HG02588 (cell line): ENCODE measurements around the gene PGBD5.
A peak's percentile ranks its signal among the peaks of the same experiment; 100 is the strongest.
"Not testable (repeated sequence)": the region's sequence is repeated elsewhere in the genome, so short reads cannot be mapped to it uniquely, and the experiment has no call there.

Source experiments
- ATAC-seq: cut with Tn5 transposase; IDR thresholded peaks from one replicate; pipeline ENCODE4 v1.9.1; 2021; ENCODE audit warnings: mild to moderate bottlenecking, moderate library complexity; ENCODE audit not compliant: unreplicated experiment

PGBD5 gene

DNA sequence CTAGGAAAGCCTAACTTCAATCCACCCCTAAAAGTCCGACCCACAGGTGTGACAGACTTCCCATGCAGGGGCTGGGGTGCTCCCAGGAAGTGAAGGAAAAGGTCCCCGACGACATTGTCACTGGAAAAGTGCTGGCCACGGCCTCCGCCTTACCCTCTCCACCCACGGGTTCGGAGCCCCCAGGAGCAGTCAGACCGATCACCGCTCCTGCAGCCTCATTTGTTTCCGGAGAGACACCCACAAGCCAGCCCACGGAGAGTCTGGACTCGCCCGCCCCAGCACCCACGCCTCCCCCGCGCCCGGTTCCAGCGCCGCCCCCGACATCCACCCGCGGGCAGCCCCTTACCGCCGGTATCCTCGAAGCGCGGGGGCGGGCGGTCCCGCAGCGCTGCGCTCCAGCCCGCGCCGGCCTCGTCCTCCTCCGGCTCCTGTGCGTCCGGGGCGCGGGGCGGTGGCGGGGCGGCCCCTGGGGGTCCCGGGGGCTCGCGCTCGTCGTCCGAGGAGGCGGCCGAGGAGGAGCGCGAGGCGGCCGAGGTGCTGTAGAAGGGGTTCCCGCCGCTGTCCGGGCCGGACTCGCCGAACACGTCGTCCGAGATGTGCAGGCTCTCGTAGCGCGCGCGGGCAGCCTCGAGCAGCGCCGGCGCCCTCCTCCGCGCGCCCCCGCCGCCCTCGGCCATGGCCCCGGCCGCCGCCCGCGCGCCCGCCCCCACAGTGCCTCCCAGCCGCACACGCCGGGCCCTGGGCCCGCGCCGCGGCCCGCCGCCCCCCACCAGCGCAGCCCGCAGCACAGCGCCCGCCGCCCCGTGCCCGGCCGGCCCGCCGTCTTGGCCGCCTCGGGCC lies 660 bp downstream of the PGBD5 start:
- peak; percentile 18 for ATAC-seq

DNA sequence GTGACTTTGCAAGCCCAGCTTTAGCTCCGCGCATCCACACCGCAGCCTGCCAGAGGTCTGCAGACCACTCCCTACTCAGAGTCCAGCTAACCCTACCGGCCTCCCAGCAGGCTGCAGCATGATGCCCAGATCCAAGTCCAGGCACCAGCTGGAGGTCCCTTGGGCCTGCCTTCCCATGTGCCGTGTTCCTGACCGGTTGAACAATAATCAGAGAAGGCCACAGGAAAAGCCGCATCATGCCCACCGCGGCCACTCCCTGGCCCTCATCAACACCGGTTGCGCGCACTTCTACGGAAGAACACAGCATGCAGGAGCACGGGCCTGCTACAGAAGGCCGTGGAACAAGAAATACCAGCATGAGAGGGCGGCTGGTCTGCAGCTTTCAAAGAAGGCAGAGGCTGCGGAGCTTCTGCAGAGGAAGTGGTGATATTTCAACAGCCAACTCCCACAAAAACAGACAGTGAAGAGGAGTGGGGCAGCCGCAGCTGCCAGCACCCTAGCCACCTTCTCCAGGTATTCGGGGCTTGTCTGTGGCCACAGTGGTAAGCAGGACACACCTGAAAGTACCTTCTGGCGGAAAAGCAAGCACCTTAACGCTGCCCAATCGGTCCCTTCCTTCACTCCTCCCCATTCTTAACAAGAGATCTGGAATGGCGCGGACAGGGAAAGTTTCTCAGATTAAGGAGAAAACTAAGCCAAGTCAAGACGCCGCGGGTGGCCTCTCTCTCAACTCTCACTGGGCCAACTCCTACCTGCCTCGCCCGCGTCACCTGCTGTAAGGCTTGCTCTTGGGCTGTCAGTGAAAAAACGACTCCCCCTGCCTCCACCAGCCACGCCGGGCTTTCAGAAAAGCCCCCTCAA lies 1.5 kb downstream of the PGBD5 start:
- no peak for ATAC-seq

GRCh38 chr1:230423951-230424350 lies 2.2 kb downstream of the PGBD5 start:
- ATAC-seq, result no peak

DNA sequence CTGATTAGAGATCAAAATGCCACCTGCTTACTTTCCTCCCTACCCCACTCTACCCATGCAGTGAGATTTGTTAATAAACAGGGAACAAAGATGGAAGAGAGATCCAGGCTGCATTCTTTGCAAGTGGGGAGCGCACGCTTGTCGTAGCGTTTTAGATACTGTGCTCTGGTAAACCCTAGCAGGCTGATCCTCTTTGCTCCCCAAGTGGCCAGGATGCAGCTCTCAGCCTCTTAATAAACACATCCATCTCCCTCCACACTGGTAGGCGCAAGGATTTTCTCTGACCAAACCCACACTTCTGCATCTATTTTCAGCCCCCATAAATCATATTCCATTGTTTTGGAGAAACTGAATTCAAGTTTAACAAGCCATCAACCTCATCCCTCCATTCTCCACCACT lies 2.9 kb downstream of the PGBD5 start:
- no peak for ATAC-seq

DNA sequence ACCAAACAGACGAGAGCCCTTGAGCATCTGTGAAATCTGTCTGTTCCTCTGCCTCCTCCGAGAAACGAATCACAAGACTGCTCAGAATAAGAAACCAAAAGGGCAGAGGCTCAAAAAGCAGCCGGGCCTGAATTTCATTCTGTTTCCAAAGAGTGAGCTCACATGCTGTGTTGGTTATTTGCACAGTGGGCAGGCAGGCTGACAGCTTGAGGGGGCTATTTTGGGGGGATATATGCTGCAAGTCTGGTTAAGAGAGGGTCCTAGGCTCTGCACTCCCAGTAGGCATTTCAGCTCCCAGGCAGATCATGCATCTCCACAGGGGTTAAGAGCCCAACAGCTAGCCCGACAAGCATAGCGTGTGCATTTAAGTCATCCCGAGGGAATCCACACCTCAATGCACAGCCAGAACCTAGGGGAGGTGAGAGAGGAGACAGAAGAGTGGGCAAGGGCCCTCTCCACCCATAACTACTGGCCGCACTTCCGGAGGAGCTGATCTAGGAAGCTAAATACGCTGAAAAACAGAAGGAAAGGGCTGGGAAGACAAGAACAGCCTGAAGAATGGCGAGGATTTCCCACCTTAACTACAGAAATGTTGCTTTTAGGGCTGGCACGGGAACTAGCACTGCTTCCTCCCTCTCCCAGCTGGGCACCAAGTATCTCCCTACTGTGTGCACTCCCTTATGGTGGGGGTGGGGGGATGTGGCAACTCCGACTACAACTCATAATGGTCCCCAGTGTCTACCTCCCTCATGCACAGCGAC lies 3.7 kb downstream of the PGBD5 start:
- ATAC-seq, result no peak

DNA sequence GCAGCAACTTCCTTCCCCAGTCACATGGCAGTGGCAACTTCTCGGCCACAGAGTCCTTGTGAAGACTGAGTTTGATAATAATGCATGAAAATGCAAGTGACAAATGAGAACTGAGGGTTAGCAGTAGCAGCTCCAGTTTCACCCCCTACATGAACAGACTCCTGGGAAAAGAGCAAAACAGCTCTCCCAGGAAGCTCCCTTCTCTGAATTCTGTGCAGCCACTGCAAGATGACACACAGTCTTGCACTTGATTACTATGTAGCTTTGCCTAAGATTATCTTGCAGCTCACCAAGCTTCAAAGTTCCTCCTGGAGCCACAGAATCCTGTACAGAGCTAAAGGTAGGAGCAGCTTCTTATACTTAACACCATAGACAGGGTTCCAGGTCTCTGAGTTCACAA lies 4.7 kb downstream of the PGBD5 start:
- ATAC-seq, result no peak

- ATAC-seq, result not testable (repeated sequence)
Observed at GRCh38 chr1:230420372-230420771, 5.8 kb downstream of the PGBD5 start.

DNA sequence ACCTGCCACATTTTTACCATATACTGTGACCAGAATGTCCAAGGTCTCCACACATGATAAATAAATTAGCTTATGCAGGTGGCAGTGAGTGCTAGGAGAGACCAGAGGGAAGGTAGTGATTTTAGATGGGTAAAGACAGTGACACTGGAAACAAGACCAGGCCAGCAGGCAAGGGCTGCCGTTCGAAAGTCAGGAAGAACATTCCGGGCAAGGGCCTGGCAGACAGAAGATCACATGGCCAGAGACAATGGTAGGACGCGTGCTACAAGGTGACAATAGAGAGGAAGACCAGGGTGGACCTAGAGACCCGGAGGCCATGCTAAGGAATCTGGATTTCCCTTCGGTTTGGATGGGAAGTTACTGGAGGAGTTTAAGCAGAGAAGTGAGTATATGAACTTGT lies 9.7 kb downstream of the PGBD5 start:
- ATAC-seq, result no peak

GRCh38 chr1:230415405-230416132 lies 10.6 kb downstream of the PGBD5 start:
- no peak for ATAC-seq

- ATAC-seq, result no peak
Observed at GRCh38 chr1:230414694-230415093, 11.4 kb downstream of the PGBD5 start.

DNA sequence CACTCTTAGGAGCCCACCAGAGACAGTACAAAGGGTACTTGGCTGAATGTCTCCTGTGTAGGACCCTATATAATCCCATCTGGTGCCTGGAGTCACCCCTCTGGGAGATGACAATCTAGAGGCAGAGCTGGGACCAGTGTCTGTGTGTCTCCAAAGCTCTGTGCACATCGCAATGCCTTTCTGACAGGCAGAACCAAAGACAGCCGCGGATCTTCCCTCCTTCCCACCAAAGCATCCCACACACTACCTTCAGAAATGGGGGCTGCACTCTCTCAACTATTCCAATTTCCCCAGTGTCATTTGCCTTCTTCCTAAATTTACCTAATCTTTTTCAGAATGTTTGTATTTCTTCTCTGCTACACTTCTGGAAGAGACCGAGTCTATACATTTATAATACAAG lies 12.0 kb downstream of the PGBD5 start:
- ATAC-seq, result no peak

DNA sequence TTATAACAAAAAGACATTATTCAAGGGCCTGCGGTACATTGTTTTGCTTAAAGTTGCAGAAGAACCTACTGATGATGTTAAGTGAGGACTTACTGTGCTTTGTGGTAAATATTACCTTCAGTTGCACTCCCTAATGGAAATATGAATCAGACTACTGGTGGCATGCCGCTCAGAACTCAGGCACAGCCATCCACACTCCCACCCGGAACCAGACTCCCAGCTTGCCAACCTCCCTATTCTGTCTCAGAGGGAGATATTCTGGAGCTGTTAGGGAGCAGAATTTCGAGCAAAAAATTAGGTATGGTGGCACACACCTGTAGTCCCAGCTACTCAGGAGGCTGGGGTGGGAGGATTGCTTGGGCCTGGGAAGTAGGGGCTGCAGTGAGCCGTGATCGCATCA lies 13.1 kb downstream of the PGBD5 start:
- no peak for ATAC-seq

DNA sequence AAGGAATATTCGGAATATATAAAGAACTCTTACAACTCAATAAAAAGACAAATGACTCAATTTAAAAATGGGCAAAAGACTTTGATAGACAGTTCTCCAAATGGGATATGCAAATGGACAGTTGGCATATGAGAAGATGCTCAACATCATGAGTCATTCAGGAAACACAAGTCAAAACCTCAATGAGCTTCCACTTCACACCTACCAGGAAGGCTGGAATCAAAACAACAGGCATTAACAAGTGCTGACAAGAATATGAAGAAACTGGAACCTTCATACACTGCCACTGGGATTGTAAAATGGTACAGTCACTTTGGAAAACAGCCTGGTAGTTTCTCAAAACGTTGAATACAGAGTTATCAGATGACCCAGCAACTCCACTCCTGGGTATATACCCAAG lies 17.2 kb downstream of the PGBD5 start:
- ATAC-seq, result no peak

DNA sequence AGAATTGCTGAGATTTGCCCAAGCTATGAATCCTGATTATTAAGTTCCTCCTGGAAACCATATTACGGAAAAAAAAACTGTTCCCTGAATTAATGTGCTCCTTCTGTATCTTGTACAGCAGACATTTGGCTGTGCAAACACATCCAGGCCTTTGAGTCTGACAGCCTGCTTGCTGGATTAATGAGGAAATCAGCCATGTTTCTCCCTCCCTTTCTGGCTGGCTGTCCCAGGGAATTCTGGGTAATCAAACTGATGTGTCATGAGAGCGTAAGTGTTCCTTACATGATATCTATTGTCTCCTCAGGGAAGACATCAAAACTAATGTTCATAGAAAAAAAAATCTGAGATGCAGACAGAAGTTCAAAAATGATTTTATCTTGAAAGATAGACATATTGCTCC lies 18.8 kb downstream of the PGBD5 start:
- no peak for ATAC-seq

- not testable (repeated sequence) for ATAC-seq
Observed at GRCh38 chr1:230406727-230407126, 19.4 kb downstream of the PGBD5 start.

- ATAC-seq, result no peak
Observed at GRCh38 chr1:230403442-230403841, 22.7 kb downstream of the PGBD5 start.

DNA sequence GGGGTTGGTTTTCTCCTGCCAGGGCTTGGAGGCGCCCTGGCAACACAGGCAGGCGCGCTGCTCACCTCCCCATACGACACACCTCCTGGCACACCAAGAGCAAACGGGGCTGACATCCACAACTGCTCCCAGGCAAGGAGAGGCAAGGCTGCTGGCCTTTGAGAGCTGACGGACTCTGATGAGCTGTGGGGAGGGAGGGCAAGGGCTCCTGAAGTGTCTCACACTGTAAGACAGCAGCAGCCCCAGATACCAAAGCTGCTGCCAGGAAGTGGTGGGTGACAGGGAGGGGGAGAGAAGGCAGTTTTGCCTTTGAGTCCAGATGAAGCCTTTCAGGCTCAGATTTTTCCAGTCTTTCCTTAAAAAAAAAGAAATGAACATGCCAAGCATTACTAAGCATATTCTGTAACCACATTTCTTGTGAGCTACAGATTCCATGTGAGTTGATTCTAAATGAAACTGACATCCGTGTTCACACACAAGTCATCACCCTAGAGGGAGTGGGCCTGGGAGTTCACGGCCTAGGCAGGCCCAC lies 24.3 kb downstream of the PGBD5 start:
- no peak for ATAC-seq

GRCh38 chr1:230401101-230401500 lies 25.0 kb downstream of the PGBD5 start:
- ATAC-seq, result no peak

DNA sequence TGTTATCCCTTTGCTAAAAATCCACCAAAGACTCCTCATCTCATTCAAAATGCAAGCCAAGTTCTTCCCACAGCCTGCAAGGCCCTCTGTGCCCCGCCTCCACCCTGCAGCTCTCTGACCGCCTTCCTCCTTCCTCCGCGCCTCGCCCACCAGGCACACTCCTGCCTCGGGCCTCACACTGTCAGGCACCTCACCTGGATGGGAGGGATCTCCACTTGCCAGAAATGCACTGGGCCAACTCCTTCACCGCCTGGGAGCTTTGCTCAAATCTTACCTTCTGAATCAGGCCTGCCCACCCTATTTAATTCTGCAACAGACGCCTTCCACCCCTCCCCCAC lies 26.2 kb downstream of the PGBD5 start:
- no peak for ATAC-seq

DNA sequence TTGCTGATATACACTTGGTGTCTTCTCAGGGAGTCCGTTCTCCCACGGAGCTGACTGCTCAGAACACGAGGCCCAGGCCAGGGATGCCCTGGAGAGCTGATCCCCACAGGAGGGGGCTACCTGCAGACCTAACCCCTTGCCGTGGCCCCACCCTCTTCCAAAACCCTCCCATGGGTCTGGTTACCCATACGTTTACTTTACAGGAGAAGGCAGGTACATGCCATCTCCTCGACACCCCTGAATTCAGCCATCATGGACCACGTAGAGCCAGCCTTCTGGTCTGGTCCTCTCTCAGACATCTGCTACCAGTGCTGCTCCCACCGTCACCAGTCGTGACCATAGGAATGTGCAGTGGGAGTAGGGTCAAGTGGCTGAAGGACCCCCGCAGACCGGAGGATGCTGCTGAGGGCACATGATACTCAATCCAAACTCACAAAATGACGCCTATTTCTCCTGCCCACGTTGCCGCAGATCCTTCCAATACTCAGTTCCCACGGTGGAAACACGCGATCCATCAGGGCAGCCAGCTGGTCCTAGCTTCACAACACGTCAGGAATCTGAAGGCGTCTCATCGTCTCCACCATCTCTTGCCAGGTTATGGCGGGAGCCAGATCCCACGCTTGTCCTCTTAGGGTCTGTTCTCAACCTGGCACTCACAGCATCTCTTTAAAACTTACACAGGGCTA lies 26.7 kb downstream of the PGBD5 start:
- ATAC-seq, result no peak
